HepG2 (cell line): ENCODE data around the gene GGCT. TPM values are rescaled to one million over a fixed set of nuclear protein-coding genes. Genes with fewer than 3 reads are reported as not detected.

Experiments
- ARID5B ChIP-seq: IDR thresholded peaks from 2 replicates; pipeline ENCODE4 v1.4.0; 2020; ENCODE audit warnings: mild to moderate bottlenecking, missing genetic modification reagents
- BCL6 ChIP-seq: IDR thresholded peaks from 2 replicates; pipeline ENCODE4 v1.6.1; 2016; ENCODE audit warnings: missing genetic modification reagents, missing compliant biosample characterization
- CTCF ChIP-seq: sonication (generic); formaldehyde crosslinking; IDR thresholded peaks from 2 replicates; pipeline ENCODE4 v1.5.0; 2020; ENCODE audit warnings: mild to moderate bottlenecking, missing genetic modification reagents, moderate library complexity
- KAT7 ChIP-seq: IDR thresholded peaks from 2 replicates; pipeline ENCODE4 v1.6.1; 2018; ENCODE audit warnings: borderline replicate concordance, missing compliant biosample characterization
- NFYC ChIP-seq: IDR thresholded peaks from 2 replicates; pipeline ENCODE4 v1.6.1; 2016; ENCODE audit warnings: missing genetic modification reagents, missing compliant biosample characterization
- ZBTB7A ChIP-seq: sonication (generic); formaldehyde crosslinking; IDR thresholded peaks from 2 replicates; pipeline ENCODE4 v1.8.0; 2022; ENCODE audit warnings: mild to moderate bottlenecking, missing genetic modification reagents
- ZEB1 ChIP-seq: IDR thresholded peaks from 2 replicates; pipeline ENCODE4 v1.6.1; 2012; ENCODE audit warnings: mild to moderate bottlenecking, low read depth, inconsistent platforms; ENCODE audit not compliant: insufficient replicate concordance
- ZFP90 ChIP-seq: sonication (generic); formaldehyde crosslinking; IDR thresholded peaks from 2 replicates; pipeline ENCODE4 v1.8.0; 2022; ENCODE audit warnings: missing genetic modification reagents, mild to moderate bottlenecking, inconsistent platforms, borderline replicate concordance
- ZNF318 ChIP-seq: sonication (generic); formaldehyde crosslinking; IDR thresholded peaks from 2 replicates; pipeline ENCODE4 v1.4.0; 2020; ENCODE audit warnings: mild to moderate bottlenecking, missing genetic modification reagents
- ZNF891 ChIP-seq: sonication (generic); formaldehyde crosslinking; IDR thresholded peaks from 2 replicates; pipeline ENCODE4 v1.5.0; 2020; ENCODE audit warnings: mild to moderate bottlenecking, missing genetic modification reagents
- polyA plus RNA-seq, 8 experiments: library from polyadenylated mRNA; depleted of rRNA in 3 of 8; stranded (reverse) in 7 of 8; unstranded in 1 of 8; fragments of >200 nt; fragmentation: Illumina TruSeq in 4 of 8; extraction: Trizol in 4 of 8; gene quantifications; 2 replicates each; pipeline versions ENCODE4 v1.2.1 to v1.2.3, GENCODE V29; 2011 to 2016; ENCODE audit warnings: low read depth in 4 of 8, missing spikeins in 1 of 8, mixed read lengths in 1 of 8; ENCODE audit not compliant: insufficient read depth in 1 of 8
- total RNA-seq, 5 experiments: library from RNA; depleted of rRNA; stranded (reverse); fragments of >200 nt; fragmentation: Illumina TruSeq; extraction: Trizol; gene quantifications; 2 replicates each; pipeline ENCODE4 v1.2.3, GENCODE V29; 2016; ENCODE audit warnings: low read depth in 1 of 5
- TF ChIP-seq, protein P1 (sequence below): IDR thresholded peaks from 2 replicates; pipeline ENCODE4 v1.6.1; 2016; ENCODE audit warnings: missing compliant biosample characterization, missing genetic modification reagents, borderline replicate concordance
- TF ChIP-seq, protein P2 (sequence below): sonication (generic); formaldehyde crosslinking; IDR thresholded peaks from 2 replicates; pipeline ENCODE4 v1.4.0; 2020; ENCODE audit warnings: low read depth, mild to moderate bottlenecking, missing genetic modification reagents

The GGCT gene
- total and polyA plus RNA-seq, 2 of the 13 experiments (the other 11 are each of a cell fraction or from before 2014, with no cell fraction given), result 19.5 to 78.3 TPM

DNA sequence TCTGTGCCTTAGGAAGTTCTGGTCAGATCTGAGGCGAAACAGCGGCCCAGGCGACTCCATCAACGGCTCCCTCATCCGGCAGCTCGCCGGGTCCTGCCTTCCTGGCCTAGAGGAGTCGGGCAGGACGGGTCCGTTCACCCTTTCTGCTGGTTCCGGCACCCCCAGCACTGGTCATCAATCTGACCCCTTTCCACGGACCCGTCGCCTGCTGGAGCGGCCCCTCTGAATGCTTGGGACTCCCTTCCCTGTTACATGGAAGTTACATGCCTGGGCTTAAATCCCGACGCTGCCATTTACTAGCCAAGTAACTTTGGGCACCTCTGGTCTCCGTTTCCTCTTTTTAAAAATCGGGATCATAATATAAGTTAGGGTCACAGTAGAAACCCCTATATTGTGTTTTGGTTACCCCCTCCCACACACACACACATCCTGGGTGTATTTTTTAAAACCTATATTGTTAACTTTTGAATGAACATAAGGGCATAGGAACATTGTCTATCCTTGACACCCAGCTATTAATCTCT, 607 bp upstream of the GGCT start (continued):
- no peak for TF ChIP-seq ZNF318 (CRISPR knock-in tag)
- no peak for TF ChIP-seq KAT7 (CRISPR knock-in tag)
- TF ChIP-seq, protein P1, sequence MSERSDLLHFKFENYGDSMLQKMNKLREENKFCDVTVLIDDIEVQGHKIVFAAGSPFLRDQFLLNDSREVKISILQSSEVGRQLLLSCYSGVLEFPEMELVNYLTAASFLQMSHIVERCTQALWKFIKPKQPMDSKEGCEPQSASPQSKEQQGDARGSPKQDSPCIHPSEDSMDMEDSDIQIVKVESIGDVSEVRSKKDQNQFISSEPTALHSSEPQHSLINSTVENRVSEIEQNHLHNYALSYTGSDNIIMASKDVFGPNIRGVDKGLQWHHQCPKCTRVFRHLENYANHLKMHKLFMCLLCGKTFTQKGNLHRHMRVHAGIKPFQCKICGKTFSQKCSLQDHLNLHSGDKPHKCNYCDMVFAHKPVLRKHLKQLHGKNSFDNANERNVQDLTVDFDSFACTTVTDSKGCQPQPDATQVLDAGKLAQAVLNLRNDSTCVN, result no peak; the same call in 1 of the 2 replicates
- TF ChIP-seq ZEB1, result no peak
- TF ChIP-seq NFYC (CRISPR knock-in tag), result no peak
- TF ChIP-seq CTCF (CRISPR knock-in tag), result peak; percentile 23; the same call in 1 of the 2 replicates
- TF ChIP-seq, protein P2, sequence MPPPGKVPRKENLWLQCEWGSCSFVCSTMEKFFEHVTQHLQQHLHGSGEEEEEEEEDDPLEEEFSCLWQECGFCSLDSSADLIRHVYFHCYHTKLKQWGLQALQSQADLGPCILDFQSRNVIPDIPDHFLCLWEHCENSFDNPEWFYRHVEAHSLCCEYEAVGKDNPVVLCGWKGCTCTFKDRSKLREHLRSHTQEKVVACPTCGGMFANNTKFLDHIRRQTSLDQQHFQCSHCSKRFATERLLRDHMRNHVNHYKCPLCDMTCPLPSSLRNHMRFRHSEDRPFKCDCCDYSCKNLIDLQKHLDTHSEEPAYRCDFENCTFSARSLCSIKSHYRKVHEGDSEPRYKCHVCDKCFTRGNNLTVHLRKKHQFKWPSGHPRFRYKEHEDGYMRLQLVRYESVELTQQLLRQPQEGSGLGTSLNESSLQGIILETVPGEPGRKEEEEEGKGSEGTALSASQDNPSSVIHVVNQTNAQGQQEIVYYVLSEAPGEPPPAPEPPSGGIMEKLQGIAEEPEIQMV (CRISPR knock-in tag), result no peak
- TF ChIP-seq ZFP90 (CRISPR knock-in tag), result no peak
- no peak for TF ChIP-seq ZBTB7A (CRISPR knock-in tag)
- TF ChIP-seq BCL6, result no peak
- no peak for TF ChIP-seq ZNF891 (CRISPR knock-in tag)
- no peak for TF ChIP-seq ARID5B
